GM12878 (cell line): ENCODE measurements around the gene ADRA2C. TPM values are rescaled to one million over a fixed set of nuclear protein-coding genes. Genes with fewer than 3 reads are reported as not detected.

Source experiments
- ATAC-seq: fragments of 200-7000 bp; cut with Tn5 transposase; 3 replicates; pipeline ENCODE4 v1.9.1; 2020; ENCODE audit warnings: mild to moderate bottlenecking, moderate library complexity
- BruUV-seq: library from RNA; stranded (reverse); fragments of 400-500 nt; replicated peaks from 2 replicates; lab custom pipeline; 2021; lab: Mats Ljungman, UMichigan
- CTCF ChIA-PET: fragments of 300-600 bp; sonication (Branson Sonifier 250); formaldehyde crosslinking; extraction: SDS; loops from one replicate; lab custom pipeline; 2021; ENCODE audit warnings: inconsistent platforms; lab: Yijun Ruan, JAX
- POLR2A ChIA-PET: fragments of 350-600 bp; formaldehyde crosslinking; extraction: SDS; loops from one replicate; lab custom pipeline; 2021; ENCODE audit warnings: inconsistent platforms; lab: Charles Lee
- RAD21 ChIA-PET: fragments of 300-600 bp; sonication (Branson Sonifier 250); formaldehyde crosslinking; loops from one replicate; lab custom pipeline; 2023; ENCODE audit warnings: antibody characterized with exemption; ENCODE audit not compliant: unreplicated experiment; lab: Charles Lee
- SMC1A ChIA-PET: fragments of 300-600 bp; sonication (Branson Sonifier 250); formaldehyde crosslinking; loops from one replicate; lab custom pipeline; 2023; ENCODE audit not compliant: unreplicated experiment, uncharacterized antibody; lab: Charles Lee
- DNase-seq: peaks from one replicate; pipeline ENCODE4 v3.0.0-alpha.2; 2011; ENCODE audit warnings: low read depth, low spot score
- FAIRE-seq: peaks from 3 replicates; lab custom pipeline; 2011; peaks lifted over from hg19 to GRCh38; lab: Jason Lieb, UNC
- H2AFZ ChIP-seq: 2 replicates; pipeline ENCODE4 v1.6.0; 2011; ENCODE audit warnings: low read depth, low read length, control low read depth; ENCODE audit not compliant: control insufficient read depth
- H3K27ac ChIP-seq: 2 replicates; pipeline ENCODE4 v1.5.1; 2011; ENCODE audit warnings: control low read depth; ENCODE audit not compliant: control insufficient read depth, insufficient read depth
- H3K27me3 ChIP-seq, 2 experiments: replicated peaks in 1 of 2; 2 replicates each; pipeline versions ENCODE4 v1.6.0 to v1.6.1; 2011; ENCODE audit warnings: low read length in 1 of 2; ENCODE audit not compliant: control insufficient read depth in 2 of 2, insufficient read depth in 2 of 2
- H3K36me3 ChIP-seq, 2 experiments: 2 replicates each; pipeline ENCODE4 v1.5.1; 2011; ENCODE audit warnings: low read length in 1 of 2; ENCODE audit not compliant: control insufficient read depth in 2 of 2, insufficient read depth in 2 of 2
- H3K4me1 ChIP-seq: 2 replicates; pipeline ENCODE4 v1.6.1; 2011; ENCODE audit warnings: mild to moderate bottlenecking, low read length, moderate library complexity, mixed read lengths; ENCODE audit not compliant: control insufficient read depth, insufficient read depth
- H3K4me2 ChIP-seq: 2 replicates; pipeline ENCODE4 v1.6.0; 2011; ENCODE audit warnings: control low read depth; ENCODE audit not compliant: control insufficient read depth, insufficient read depth
- H3K4me3 ChIP-seq: fragments of 200-600 bp; sonication (generic); 2 replicates; pipeline ENCODE4 v1.5.1; 2016
- H3K79me2 ChIP-seq: 2 replicates; pipeline ENCODE4 v1.6.0; 2011; ENCODE audit warnings: low read length; ENCODE audit not compliant: control insufficient read depth, insufficient read depth
- H3K9ac ChIP-seq: 2 replicates; pipeline ENCODE4 v1.8.0; 2011; ENCODE audit warnings: low read length, control low read depth, mixed read lengths; ENCODE audit not compliant: control insufficient read depth, insufficient read depth
- H3K9me3 ChIP-seq: replicated peaks from 3 replicates; pipeline ENCODE4 v1.5.1; 2011; ENCODE audit warnings: mild to moderate bottlenecking, low read length; ENCODE audit not compliant: control insufficient read depth, insufficient read depth
- H4K20me1 ChIP-seq: 2 replicates; pipeline ENCODE4 v1.6.0; 2011; ENCODE audit not compliant: control insufficient read depth, insufficient read depth
- ASH2L ChIP-seq: fragments of 300-600, 200-600 bp; sonication (generic); IDR thresholded peaks from 2 replicates; pipeline ENCODE4 v1.6.1; 2017; ENCODE audit warnings: low read depth, mild to moderate bottlenecking, borderline replicate concordance
- CEBPB ChIP-seq, 2 experiments: fragments of 150-350 bp in 1 of 2; IDR thresholded peaks; 2 replicates each; pipeline ENCODE4 v1.6.1; 2012 to 2014; ENCODE audit warnings: low read depth in 2 of 2, low read length in 2 of 2, borderline replicate concordance in 1 of 2, inconsistent platforms in 1 of 2
- CHD1 ChIP-seq: IDR thresholded peaks from 2 replicates; pipeline ENCODE4 v1.6.1; 2012; ENCODE audit warnings: low read depth, low read length, improper control_type of control experiment
- CHD2 ChIP-seq: IDR thresholded peaks from 2 replicates; pipeline ENCODE4 v1.6.1; 2011; ENCODE audit warnings: low read depth, low read length, improper control_type of control experiment, borderline replicate concordance
- EGR1 ChIP-seq, 2 experiments: IDR thresholded peaks; 1 replicate in 1 of 2; 2 replicates in 1 of 2; pipeline ENCODE4 v1.6.1; 2011 to 2012; ENCODE audit warnings: low read depth in 2 of 2, low read length in 2 of 2, borderline replicate concordance in 1 of 2, mild to moderate bottlenecking in 1 of 2, moderate library complexity in 1 of 2
- ESRRA ChIP-seq: IDR thresholded peaks from 2 replicates; pipeline ENCODE4 v1.6.1; 2012; ENCODE audit warnings: mild to moderate bottlenecking, low read length, improper control_type of control experiment
- KAT2A ChIP-seq: conservative IDR thresholded peaks from 2 replicates; pipeline ENCODE4 v1.6.1; 2011; ENCODE audit warnings: low read depth, low read length; ENCODE audit not compliant: control insufficient read depth
- PML ChIP-seq: IDR thresholded peaks from 2 replicates; pipeline ENCODE4 v1.6.1; 2012; ENCODE audit warnings: low read length, inconsistent platforms
- RUNX3 ChIP-seq: IDR thresholded peaks from 2 replicates; pipeline ENCODE4 v1.6.1; 2012; ENCODE audit warnings: low read length, inconsistent platforms
- SP1 ChIP-seq: IDR thresholded peaks from one replicate; pipeline ENCODE4 v1.6.1; 2011; ENCODE audit warnings: low read depth, low read length
- TAF1 ChIP-seq: IDR thresholded peaks from 2 replicates; pipeline ENCODE4 v1.6.1; 2011; ENCODE audit warnings: mild to moderate bottlenecking, low read depth, low read length, borderline replicate concordance
- WRNIP1 ChIP-seq: IDR thresholded peaks from 2 replicates; pipeline ENCODE4 v1.6.1; 2011; ENCODE audit warnings: low read depth, low read length, improper control_type of control experiment, borderline replicate concordance
- WGBS: methylation state at CpG from one replicate; pipeline ENCODE4 v1.1.6; 2016; ENCODE audit warnings: low lambda C conversion rate; ENCODE audit not compliant: insufficient replicate concordance, insufficient coverage; ENCODE audit errors: missing lambda C conversion rate; 5-methylcytosine and 5-hydroxymethylcytosine counted together
- in situ Hi-C: fragments of 300-500 bp; cut with MboI; formaldehyde crosslinking; loops from 9 replicates; pipeline ENCODE4 v1.14.3; 2018; ENCODE audit warnings: mixed read lengths
- intact Hi-C: fragments of 100-400 bp; cut with micrococcal nuclease; formaldehyde crosslinking; loops from one replicate; pipeline ENCODE4 v1.14.2; 2022; ENCODE audit not compliant: unreplicated experiment
- polyA plus RNA-seq, 11 experiments: library from polyadenylated mRNA; depleted of rRNA in 4 of 11; unstranded in 6 of 11; stranded (reverse) in 5 of 11; fragments of >200 nt; fragmentation: Nextera tagmentation in 4 of 11; fragmentation: Illumina TruSeq in 1 of 11; extraction: Ambion mirVana in 4 of 11; extraction: Trizol in 1 of 11; gene quantifications; 1 replicate in 1 of 11; 2 replicates in 10 of 11; pipeline versions ENCODE4 v1.2.1 to v1.2.3, GENCODE V29; 2011 to 2016; ENCODE audit warnings: inconsistent platforms in 2 of 11, missing spikeins in 2 of 11, low read depth in 1 of 11
- total RNA-seq, 4 experiments: library from RNA; depleted of rRNA in 3 of 4; stranded (reverse); fragments of >200 nt in 3 of 4; fragmentation: Illumina TruSeq in 1 of 4; extraction: Trizol in 1 of 4; gene quantifications; 2 replicates each; pipeline versions ENCODE4 v1.2.1 to v1.2.3, GENCODE V29; 2013 to 2021
- TF ChIP-seq, protein P1 (sequence below): IDR thresholded peaks from 2 replicates; pipeline ENCODE4 v1.6.1; 2011; ENCODE audit warnings: low read depth, low read length, improper control_type of control experiment, borderline replicate concordance
- TF ChIP-seq, protein P2 (sequence below): fragments of 150-350 bp; IDR thresholded peaks from 2 replicates; pipeline ENCODE4 v1.6.1; 2016; ENCODE audit warnings: low read depth, low read length
- TF ChIP-seq, protein P3 (sequence below): fragments of 450-650 bp; formaldehyde crosslinking; IDR thresholded peaks from 2 replicates; pipeline ENCODE4 v1.5.0; 2022; ENCODE audit warnings: mild to moderate bottlenecking, missing genetic modification characterization

Gene ADRA2C
- total and polyA plus RNA-seq, 10 of the 15 experiments (the other 5 are each of a cell fraction or from before 2014, with no cell fraction given), result 0.15 TPM; not detected in 9

DNA sequence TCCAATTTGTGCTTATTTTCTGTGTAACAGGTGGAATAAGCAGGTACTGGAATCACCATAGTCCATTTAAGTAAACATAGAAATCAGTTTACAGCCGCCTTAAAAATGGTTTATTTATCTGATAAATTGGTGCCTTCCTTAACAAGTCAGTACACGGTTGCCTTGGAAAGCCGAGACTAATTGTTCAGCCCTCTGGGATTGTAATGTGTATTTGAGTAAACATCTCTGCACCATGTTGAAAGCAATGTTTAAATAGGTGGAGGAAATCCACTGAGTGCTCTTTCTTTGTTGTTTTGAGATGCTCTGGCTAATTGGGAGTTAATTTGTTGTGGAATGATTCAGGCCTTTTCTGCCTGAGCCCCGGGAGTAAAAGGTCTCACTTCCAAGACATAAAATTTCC is 45.7 kb upstream of the ADRA2C start:
- WGBS, result 1% methylated on average over 4 of the region's 4 CpGs

More for the DNA sequence above, 45.7 kb upstream of the ADRA2C start:
- intact Hi-C loops (no loop called here), in situ Hi-C loops (no loop called here)
- no peaks in the 10 kb centered on the region; a peak in 2 of 4 replicates for H3K27me3 ChIP-seq
- DNase-seq, result no peak
- POLR2A ChIA-PET, result no interaction called here
- SMC1A ChIA-PET, result no interaction called here
- CTCF ChIA-PET, result no interaction called here
- RAD21 ChIA-PET, result no interaction called here
- H3K27ac ChIP-seq, result no peak overlapping the region
- H3K9me3 ChIP-seq, result no peaks in the 10 kb centered on the region; the same call in 2 of the 3 replicates
- no peak overlapping the region for H3K9ac ChIP-seq
- no peaks in the 10 kb centered on the region for H3K36me3 ChIP-seq
- no peak overlapping the region for H2AFZ ChIP-seq
- H4K20me1 ChIP-seq, result no peaks in the 10 kb centered on the region
- TF ChIP-seq SP1, result no peak
- TF ChIP-seq, protein P1, sequence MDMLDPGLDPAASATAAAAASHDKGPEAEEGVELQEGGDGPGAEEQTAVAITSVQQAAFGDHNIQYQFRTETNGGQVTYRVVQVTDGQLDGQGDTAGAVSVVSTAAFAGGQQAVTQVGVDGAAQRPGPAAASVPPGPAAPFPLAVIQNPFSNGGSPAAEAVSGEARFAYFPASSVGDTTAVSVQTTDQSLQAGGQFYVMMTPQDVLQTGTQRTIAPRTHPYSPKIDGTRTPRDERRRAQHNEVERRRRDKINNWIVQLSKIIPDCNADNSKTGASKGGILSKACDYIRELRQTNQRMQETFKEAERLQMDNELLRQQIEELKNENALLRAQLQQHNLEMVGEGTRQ, result no peak
- no peak for TF ChIP-seq KAT2A
- TF ChIP-seq RUNX3, result no peak
- no peak for TF ChIP-seq TAF1
- TF ChIP-seq, protein P2, sequence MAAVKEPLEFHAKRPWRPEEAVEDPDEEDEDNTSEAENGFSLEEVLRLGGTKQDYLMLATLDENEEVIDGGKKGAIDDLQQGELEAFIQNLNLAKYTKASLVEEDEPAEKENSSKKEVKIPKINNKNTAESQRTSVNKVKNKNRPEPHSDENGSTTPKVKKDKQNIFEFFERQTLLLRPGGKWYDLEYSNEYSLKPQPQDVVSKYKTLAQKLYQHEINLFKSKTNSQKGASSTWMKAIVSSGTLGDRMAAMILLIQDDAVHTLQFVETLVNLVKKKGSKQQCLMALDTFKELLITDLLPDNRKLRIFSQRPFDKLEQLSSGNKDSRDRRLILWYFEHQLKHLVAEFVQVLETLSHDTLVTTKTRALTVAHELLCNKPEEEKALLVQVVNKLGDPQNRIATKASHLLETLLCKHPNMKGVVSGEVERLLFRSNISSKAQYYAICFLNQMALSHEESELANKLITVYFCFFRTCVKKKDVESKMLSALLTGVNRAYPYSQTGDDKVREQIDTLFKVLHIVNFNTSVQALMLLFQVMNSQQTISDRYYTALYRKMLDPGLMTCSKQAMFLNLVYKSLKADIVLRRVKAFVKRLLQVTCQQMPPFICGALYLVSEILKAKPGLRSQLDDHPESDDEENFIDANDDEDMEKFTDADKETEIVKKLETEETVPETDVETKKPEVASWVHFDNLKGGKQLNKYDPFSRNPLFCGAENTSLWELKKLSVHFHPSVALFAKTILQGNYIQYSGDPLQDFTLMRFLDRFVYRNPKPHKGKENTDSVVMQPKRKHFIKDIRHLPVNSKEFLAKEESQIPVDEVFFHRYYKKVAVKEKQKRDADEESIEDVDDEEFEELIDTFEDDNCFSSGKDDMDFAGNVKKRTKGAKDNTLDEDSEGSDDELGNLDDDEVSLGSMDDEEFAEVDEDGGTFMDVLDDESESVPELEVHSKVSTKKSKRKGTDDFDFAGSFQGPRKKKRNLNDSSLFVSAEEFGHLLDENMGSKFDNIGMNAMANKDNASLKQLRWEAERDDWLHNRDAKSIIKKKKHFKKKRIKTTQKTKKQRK, result no peak
- no peak for TF ChIP-seq CHD2
- TF ChIP-seq PML, result no peak
- TF ChIP-seq ESRRA, result no peak
- TF ChIP-seq ASH2L, result no peak
- no peak for TF ChIP-seq CEBPB (IDR thresholded peaks at IDR 0.05; ENCODE audit: borderline replicate concordance in 1 of 2, low read depth in 2 of 2, low read length in 2 of 2)
- TF ChIP-seq CHD1, result no peak
- TF ChIP-seq WRNIP1, result no peak
- TF ChIP-seq EGR1 (IDR thresholded peaks at IDR 0.05; ENCODE audit: borderline replicate concordance in 1 of 2, low read depth in 2 of 2, low read length in 2 of 2), result no peak
- TF ChIP-seq, protein P3, sequence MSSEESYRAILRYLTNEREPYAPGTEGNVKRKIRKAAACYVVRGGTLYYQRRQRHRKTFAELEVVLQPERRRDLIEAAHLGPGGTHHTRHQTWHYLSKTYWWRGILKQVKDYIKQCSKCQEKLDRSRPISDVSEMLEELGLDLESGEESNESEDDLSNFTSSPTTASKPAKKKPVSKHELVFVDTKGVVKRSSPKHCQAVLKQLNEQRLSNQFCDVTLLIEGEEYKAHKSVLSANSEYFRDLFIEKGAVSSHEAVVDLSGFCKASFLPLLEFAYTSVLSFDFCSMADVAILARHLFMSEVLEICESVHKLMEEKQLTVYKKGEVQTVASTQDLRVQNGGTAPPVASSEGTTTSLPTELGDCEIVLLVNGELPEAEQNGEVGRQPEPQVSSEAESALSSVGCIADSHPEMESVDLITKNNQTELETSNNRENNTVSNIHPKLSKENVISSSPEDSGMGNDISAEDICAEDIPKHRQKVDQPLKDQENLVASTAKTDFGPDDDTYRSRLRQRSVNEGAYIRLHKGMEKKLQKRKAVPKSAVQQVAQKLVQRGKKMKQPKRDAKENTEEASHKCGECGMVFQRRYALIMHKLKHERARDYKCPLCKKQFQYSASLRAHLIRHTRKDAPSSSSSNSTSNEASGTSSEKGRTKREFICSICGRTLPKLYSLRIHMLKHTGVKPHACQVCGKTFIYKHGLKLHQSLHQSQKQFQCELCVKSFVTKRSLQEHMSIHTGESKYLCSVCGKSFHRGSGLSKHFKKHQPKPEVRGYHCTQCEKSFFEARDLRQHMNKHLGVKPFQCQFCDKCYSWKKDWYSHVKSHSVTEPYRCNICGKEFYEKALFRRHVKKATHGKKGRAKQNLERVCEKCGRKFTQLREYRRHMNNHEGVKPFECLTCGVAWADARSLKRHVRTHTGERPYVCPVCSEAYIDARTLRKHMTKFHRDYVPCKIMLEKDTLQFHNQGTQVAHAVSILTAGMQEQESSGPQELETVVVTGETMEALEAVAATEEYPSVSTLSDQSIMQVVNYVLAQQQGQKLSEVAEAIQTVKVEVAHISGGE (CRISPR knock-in tag), result no peak
- H3K4me2 ChIP-seq, result no peak overlapping the region
- FAIRE-seq, result no peak
- H3K79me2 ChIP-seq, result no peaks in the 10 kb centered on the region
- ATAC-seq, result no peak
- H3K4me3 ChIP-seq, result no peak overlapping the region
- H3K4me1 ChIP-seq, result no peaks in the 10 kb centered on the region
- BruUV-seq, result no TSS peak
